ENCODE data around the gene BTG4.

DNA sequence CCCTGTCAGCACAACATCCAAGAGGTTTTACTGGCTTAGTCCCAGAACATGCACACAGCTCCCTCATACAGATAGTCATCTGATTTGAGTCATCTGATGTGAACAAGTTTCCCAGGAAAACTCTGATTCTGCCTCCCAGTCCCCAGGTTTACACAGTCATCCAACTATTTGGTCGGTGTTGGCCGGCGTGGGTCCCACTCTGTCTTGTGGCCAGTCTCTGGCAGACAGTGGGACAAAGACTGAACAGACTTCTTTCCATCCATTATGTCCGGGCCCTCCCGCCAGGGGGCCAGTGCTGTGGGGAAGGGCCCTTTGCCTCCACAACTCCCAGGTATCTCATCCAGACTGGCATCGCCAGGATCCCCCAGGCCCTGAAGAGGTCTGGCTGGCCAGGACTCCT lies 60.0 kb downstream of the BTG4 start:
- TF ChIP-seq EZH2 (IDR thresholded peaks at IDR 0.05; ENCODE audit: borderline replicate concordance, low read depth, low read length) (no peak), MCM5 (IDR thresholded peaks at IDR 0.05; ENCODE audit: low read depth) (no peak), ZNF175 (CRISPR knock-in tag; IDR thresholded peaks at IDR 0.05; ENCODE audit: low read depth) (no peak), HNRNPLL (IDR thresholded peaks at IDR 0.05; ENCODE audit: low read depth, low read length, poor library complexity, severe bottlenecking) (no peak), CTCF (IDR thresholded peaks at IDR 0.05 in 2 of 3, conservative IDR thresholded peaks at IDR 0.05 in 1 of 3; ENCODE audit: insufficient read depth in 2 of 3, low read depth in 1 of 3, low read length in 3 of 3) (no peak), NFRKB (IDR thresholded peaks at IDR 0.05; ENCODE audit: low read depth) (no peak), ELF1 (tag; IDR thresholded peaks at IDR 0.05) (no peak), ZNF24 (IDR thresholded peaks at IDR 0.05) (no peak)
- TF ChIP-seq, protein P1, sequence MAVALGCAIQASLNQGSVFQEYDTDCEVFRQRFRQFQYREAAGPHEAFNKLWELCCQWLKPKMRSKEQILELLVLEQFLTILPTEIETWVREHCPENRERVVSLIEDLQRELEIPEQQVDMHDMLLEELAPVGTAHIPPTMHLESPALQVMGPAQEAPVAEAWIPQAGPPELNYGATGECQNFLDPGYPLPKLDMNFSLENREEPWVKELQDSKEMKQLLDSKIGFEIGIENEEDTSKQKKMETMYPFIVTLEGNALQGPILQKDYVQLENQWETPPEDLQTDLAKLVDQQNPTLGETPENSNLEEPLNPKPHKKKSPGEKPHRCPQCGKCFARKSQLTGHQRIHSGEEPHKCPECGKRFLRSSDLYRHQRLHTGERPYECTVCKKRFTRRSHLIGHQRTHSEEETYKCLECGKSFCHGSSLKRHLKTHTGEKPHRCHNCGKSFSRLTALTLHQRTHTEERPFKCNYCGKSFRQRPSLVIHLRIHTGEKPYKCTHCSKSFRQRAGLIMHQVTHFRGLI (CRISPR knock-in tag; IDR thresholded peaks at IDR 0.05): no peak
- TF ChIP-seq, protein P2, sequence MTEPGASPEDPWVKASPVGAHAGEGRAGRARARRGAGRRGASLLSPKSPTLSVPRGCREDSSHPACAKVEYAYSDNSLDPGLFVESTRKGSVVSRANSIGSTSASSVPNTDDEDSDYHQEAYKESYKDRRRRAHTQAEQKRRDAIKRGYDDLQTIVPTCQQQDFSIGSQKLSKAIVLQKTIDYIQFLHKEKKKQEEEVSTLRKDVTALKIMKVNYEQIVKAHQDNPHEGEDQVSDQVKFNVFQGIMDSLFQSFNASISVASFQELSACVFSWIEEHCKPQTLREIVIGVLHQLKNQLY (CRISPR knock-in tag; conservative IDR thresholded peaks at IDR 0.05): no peak

Data from K562 (cell line).